IMR-90 (cell line): ENCODE results near the gene CPXM1. TPM values are rescaled to one million over a fixed set of nuclear protein-coding genes. Genes with fewer than 3 reads are reported as not detected.

Experiments
- ATAC-seq: fragments of 200-7000 bp; cut with Tn5 transposase; 2 replicates; pipeline ENCODE4 v1.9.1; 2020; ENCODE audit warnings: low read depth, mild to moderate bottlenecking, moderate library complexity
- BruUV-seq: library from RNA; stranded (reverse); fragments of 400-500 nt; replicated peaks from 2 replicates; lab custom pipeline; 2021; lab: Mats Ljungman, UMichigan
- CTCF ChIA-PET: fragments of 300-600 bp; formaldehyde crosslinking; extraction: SDS; loops from one replicate; lab custom pipeline; 2021; ENCODE audit warnings: antibody characterized with exemption; lab: Yijun Ruan, JAX
- POLR2A ChIA-PET: fragments of 300-600 bp; sonication (Branson Sonifier 250); formaldehyde crosslinking; loops from one replicate; lab custom pipeline; 2022; ENCODE audit warnings: antibody characterized with exemption; ENCODE audit not compliant: unreplicated experiment; lab: Charles Lee
- DNase-seq: peaks from one replicate; pipeline ENCODE4 v3.0.0; 2013
- H2AFZ ChIP-seq: replicated peaks from 2 replicates; pipeline ENCODE3; 2013; ENCODE audit warnings: low read length, mild to moderate bottlenecking; ENCODE audit not compliant: poor library complexity
- H2AK5ac ChIP-seq: 2 replicates; pipeline ENCODE4 v1.6.1; 2013; ENCODE audit warnings: low read depth, low read length, inconsistent platforms
- H2AK9ac ChIP-seq: replicated peaks from 2 replicates; pipeline ENCODE3; 2013; ENCODE audit warnings: mild to moderate bottlenecking, low read depth, low read length, moderate library complexity; ENCODE audit not compliant: poor library complexity
- H2BK120ac ChIP-seq: 2 replicates; pipeline ENCODE4 v1.6.1; 2013; ENCODE audit warnings: low read depth, low read length, inconsistent platforms
- H2BK15ac ChIP-seq: 3 replicates; pipeline ENCODE4 v1.6.1; 2013; ENCODE audit warnings: low read depth, low read length, inconsistent platforms
- H2BK20ac ChIP-seq: 2 replicates; pipeline ENCODE4 v1.6.1; 2013; ENCODE audit warnings: low read depth, mild to moderate bottlenecking, inconsistent platforms, low read length, moderate library complexity
- H2BK5ac ChIP-seq: 2 replicates; pipeline ENCODE4 v1.6.1; 2013; ENCODE audit warnings: mild to moderate bottlenecking, low read depth, low read length, inconsistent platforms; ENCODE audit not compliant: poor library complexity, severe bottlenecking
- H3K14ac ChIP-seq: replicated peaks from 2 replicates; pipeline ENCODE4 v1.6.1; 2013; ENCODE audit warnings: low read depth, low read length, inconsistent platforms
- H3K18ac ChIP-seq: 2 replicates; pipeline ENCODE4 v1.6.1; 2013; ENCODE audit warnings: low read depth, low read length, control low read depth
- H3K23ac ChIP-seq: 2 replicates; pipeline ENCODE4 v1.6.1; 2013; ENCODE audit warnings: low read depth, low read length, inconsistent platforms
- H3K27ac ChIP-seq: 2 replicates; pipeline ENCODE4 v1.5.1; 2013; ENCODE audit warnings: mild to moderate bottlenecking, control low read depth, low read length; ENCODE audit not compliant: insufficient read depth
- H3K27me3 ChIP-seq: 2 replicates; pipeline ENCODE4 v1.6.1; 2013; ENCODE audit warnings: low read length; ENCODE audit not compliant: control insufficient read depth, insufficient read depth
- H3K36me3 ChIP-seq: 2 replicates; pipeline ENCODE4 v1.6.1; 2013; ENCODE audit warnings: low read length, mixed read lengths; ENCODE audit not compliant: control insufficient read depth, insufficient read depth
- H3K4ac ChIP-seq: 2 replicates; pipeline ENCODE4 v1.6.1; 2013; ENCODE audit warnings: low read depth, low read length, inconsistent platforms
- H3K4me1 ChIP-seq: 2 replicates; pipeline ENCODE4 v1.6.1; 2013; ENCODE audit warnings: low read length, mixed read lengths; ENCODE audit not compliant: control insufficient read depth, insufficient read depth
- H3K4me2 ChIP-seq: 2 replicates; pipeline ENCODE4 v1.6.1; 2013; ENCODE audit warnings: low read depth, mild to moderate bottlenecking, control low read depth, low read length, moderate library complexity
- H3K4me3 ChIP-seq: 2 replicates; pipeline ENCODE4 v1.5.1; 2013; ENCODE audit warnings: low read depth, mild to moderate bottlenecking, control low read depth, low read length, moderate library complexity; ENCODE audit not compliant: insufficient read depth
- H3K56ac ChIP-seq: 2 replicates; pipeline ENCODE4 v1.6.1; 2013; ENCODE audit warnings: low read length, inconsistent platforms; ENCODE audit not compliant: insufficient read depth; ENCODE audit errors: extremely low read depth
- H3K79me1 ChIP-seq, 2 experiments: 2 replicates each; pipeline ENCODE4 v1.6.1; 2013; ENCODE audit warnings: low read length in 2 of 2, inconsistent platforms in 1 of 2, low read depth in 1 of 2
- H3K9ac ChIP-seq: 2 replicates; pipeline ENCODE4 v1.6.1; 2013; ENCODE audit warnings: low read depth, low read length, control low read depth
- H3K9me1 ChIP-seq: 2 replicates; pipeline ENCODE4 v1.6.1; 2013; ENCODE audit warnings: low read length, inconsistent platforms; ENCODE audit not compliant: insufficient read depth
- H3K9me3 ChIP-seq: 2 replicates; pipeline ENCODE4 v1.6.1; 2013; ENCODE audit warnings: low read length; ENCODE audit not compliant: control insufficient read depth, insufficient read depth
- H4K20me1 ChIP-seq: 2 replicates; pipeline ENCODE4 v1.6.1; 2013; ENCODE audit warnings: low read length, inconsistent platforms; ENCODE audit not compliant: insufficient read depth
- H4K5ac ChIP-seq: 2 replicates; pipeline ENCODE4 v1.6.1; 2013; ENCODE audit warnings: mild to moderate bottlenecking, low read depth, low read length, control low read depth
- H4K8ac ChIP-seq, 2 experiments: 2 replicates each; pipeline ENCODE4 v1.6.1; 2013; ENCODE audit warnings: low read depth in 2 of 2, low read length in 2 of 2, control low read depth in 1 of 2, inconsistent platforms in 1 of 2
- H4K91ac ChIP-seq: 2 replicates; pipeline ENCODE4 v1.6.1; 2013; ENCODE audit warnings: low read depth, low read length, inconsistent platforms; ENCODE audit not compliant: insufficient read depth
- BHLHE40 ChIP-seq: fragments of 150-350 bp; IDR thresholded peaks from 2 replicates; pipeline ENCODE4 v1.6.1; 2016; ENCODE audit warnings: mild to moderate bottlenecking, low read depth, low read length
- CEBPB ChIP-seq: IDR thresholded peaks from 2 replicates; pipeline ENCODE4 v1.6.1; 2012; ENCODE audit warnings: low read depth, low read length, improper control_type of control experiment
- CHD1 ChIP-seq: IDR thresholded peaks from 2 replicates; pipeline ENCODE4 v1.6.1; 2012; ENCODE audit warnings: low read depth, low read length, improper control_type of control experiment
- FOS ChIP-seq: fragments of 150-350 bp; IDR thresholded peaks from 2 replicates; pipeline ENCODE4 v1.6.1; 2016; ENCODE audit warnings: low read depth, low read length
- MAFK ChIP-seq: IDR thresholded peaks from 2 replicates; pipeline ENCODE4 v1.6.1; 2012; ENCODE audit warnings: low read depth, low read length, improper control_type of control experiment
- MXI1 ChIP-seq: IDR thresholded peaks from 2 replicates; pipeline ENCODE4 v1.6.1; 2012; ENCODE audit warnings: low read depth, mild to moderate bottlenecking, low read length, moderate library complexity, borderline replicate concordance
- NFE2L2 ChIP-seq: fragments of 150-350 bp; IDR thresholded peaks from 2 replicates; pipeline ENCODE4 v1.6.1; 2016; ENCODE audit warnings: low read depth, mild to moderate bottlenecking, low read length
- POLR2A ChIP-seq: IDR thresholded peaks from 2 replicates; pipeline ENCODE4 v1.6.1; 2012; ENCODE audit warnings: mild to moderate bottlenecking, low read depth, low read length
- RAD21 ChIP-seq: IDR thresholded peaks from 2 replicates; pipeline ENCODE4 v1.6.1; 2012; ENCODE audit warnings: low read length, improper control_type of control experiment
- RCOR1 ChIP-seq: IDR thresholded peaks from 2 replicates; pipeline ENCODE4 v1.6.1; 2012; ENCODE audit warnings: mild to moderate bottlenecking, low read length, improper control_type of control experiment; ENCODE audit not compliant: insufficient replicate concordance
- SMC3 ChIP-seq: fragments of 150-350 bp; IDR thresholded peaks from 2 replicates; pipeline ENCODE4 v1.6.1; 2016; ENCODE audit warnings: low read depth, mild to moderate bottlenecking, antibody characterized with exemption, low read length, moderate library complexity
- WGBS, 2 experiments: methylation state at CpG; one replicate each; pipeline versions ENCODE4 v1.1.5 to v1.1.7; 2013; ENCODE audit warnings: missing lambda C conversion rate in 2 of 2; ENCODE audit not compliant: insufficient read length in 1 of 2; ENCODE audit errors: extremely low coverage in 2 of 2; 5-methylcytosine and 5-hydroxymethylcytosine counted together
- dilution Hi-C: fragments of 300-500 bp; cut with HindIII; formaldehyde crosslinking; loops from one replicate; pipeline ENCODE4 v1.14.3; 2018; ENCODE audit warnings: low sequenced_read_pairs; ENCODE audit not compliant: unreplicated experiment
- in situ Hi-C: fragments of 300-500 bp; cut with MboI; formaldehyde crosslinking; loops from 3 replicates; pipeline ENCODE4 v1.14.3; 2019; ENCODE audit warnings: low sequenced_read_pairs, inconsistent platforms, mixed read lengths
- intact Hi-C: fragments of 100-400 bp; cut with micrococcal nuclease; formaldehyde crosslinking; loops from 2 replicates; pipeline ENCODE4 v1.10.0; 2022
- polyA plus RNA-seq, 3 experiments: library from polyadenylated mRNA; depleted of rRNA; stranded (reverse); fragments of >200 nt; gene quantifications; 2 replicates each; pipeline ENCODE4 v1.2.3, GENCODE V29; 2012; ENCODE audit warnings: low replicate concordance in 1 of 3
- total RNA-seq: library from RNA; depleted of rRNA; stranded (reverse); fragments of >200 nt; gene quantifications from 2 replicates; pipeline ENCODE4 v1.2.3, GENCODE V29; 2012
- TF ChIP-seq, protein P1 (sequence below): conservative IDR thresholded peaks from 2 replicates; pipeline ENCODE4 v1.5.1; 2012; ENCODE audit warnings: mild to moderate bottlenecking, low read depth, low read length, improper control_type of control experiment
- TF ChIP-seq, protein P2 (sequence below): fragments of 150-350 bp; IDR thresholded peaks from 2 replicates; pipeline ENCODE4 v1.6.1; 2016; ENCODE audit warnings: low read depth, mild to moderate bottlenecking, low read length, moderate library complexity, borderline replicate concordance
- TF ChIP-seq, protein P3 (sequence below): fragments of 150-350 bp; IDR thresholded peaks from 2 replicates; pipeline ENCODE4 v1.6.1; 2017; ENCODE audit warnings: mild to moderate bottlenecking, antibody characterized with exemption, low read length, low read depth

The CPXM1 gene
- total and polyA plus RNA-seq, 2 of the 4 experiments (the other 2 are of a cell fraction): 1.1 to 4.6 TPM

DNA sequence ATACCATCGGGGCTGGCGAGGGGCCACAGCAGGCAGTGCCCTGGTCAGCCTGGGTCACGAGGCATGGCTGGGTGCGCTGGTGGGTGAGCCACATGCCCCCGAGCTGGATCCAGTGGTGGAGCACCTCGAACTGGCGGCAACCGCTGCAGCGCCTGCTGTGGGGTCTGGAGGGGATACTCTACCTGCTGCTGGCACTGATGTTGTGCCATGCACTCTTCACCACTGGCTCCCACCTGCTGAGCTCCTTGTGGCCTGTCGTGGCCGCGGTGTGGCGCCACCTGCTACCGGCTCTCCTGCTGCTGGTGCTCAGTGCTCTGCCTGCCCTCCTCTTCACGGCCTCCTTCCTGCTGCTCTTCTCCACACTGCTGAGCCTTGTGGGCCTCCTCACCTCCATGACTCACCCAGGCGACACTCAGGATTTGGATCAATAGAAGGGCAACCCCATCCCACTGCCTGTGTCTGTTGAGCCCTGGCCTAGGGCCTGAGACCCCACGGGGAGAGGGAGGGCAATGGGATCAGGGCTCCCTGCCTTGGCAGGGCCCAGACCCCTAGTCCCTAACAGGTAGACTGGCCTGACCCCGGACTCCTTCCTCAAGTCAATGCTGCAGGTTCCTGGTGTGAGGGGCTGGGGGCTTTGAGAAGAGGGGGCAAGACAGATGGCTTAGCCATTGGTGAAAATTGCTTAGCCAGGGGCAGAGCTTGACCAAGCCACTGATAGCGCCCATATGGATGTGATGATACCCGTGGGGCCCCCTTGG lies 16.3 kb upstream of the CPXM1 start:
- no peak overlapping the region for H3K4me2 ChIP-seq
- 0 out of 4 replicates have a peak, but pooled peaks cover 0 to 5% of the 10 kb centered on the region in 2 experiments for H3K79me1 ChIP-seq
- H2BK20ac ChIP-seq: no peak overlapping the region
- ATAC-seq (no peak), DNase-seq (peak; percentile 9)
- no peak overlapping the region for H2AFZ ChIP-seq
- no peak overlapping the region for H3K56ac ChIP-seq
- peak overlapping the region; percentile 65 for H2AK9ac ChIP-seq
- no peak overlapping the region for H3K23ac ChIP-seq
- H2BK120ac ChIP-seq: peak overlapping the region; percentile 40
- peaks cover 2% of the 10 kb centered on the region; the same call in 1 of the 2 replicates for H3K9me3 ChIP-seq
- dilution Hi-C loops (no loop called here), intact Hi-C loops (no loop called here), in situ Hi-C loops (loop anchor here (25.0 kb wide), 1 partner anchor 704 kb away; the partner anchor contains the start of gene STK35)
- 0 out of 4 replicates have a peak overlapping the region, but pooled peaks of 1 of the 2 experiments have one; percentile 22 for H4K8ac ChIP-seq
- H4K5ac ChIP-seq: no peak overlapping the region
- no peaks in the 10 kb centered on the region for H4K20me1 ChIP-seq
- ChIA-PET CTCF (no interaction called here), POLR2A (no interaction called here)
- WGBS, 2 experiments: 71% methylated on average over 10 of the region's 20 CpGs; no CpG with 5 or more reads in 1 of the 2 experiments
- no peak overlapping the region for H3K9ac ChIP-seq
- no peaks in the 10 kb centered on the region for H3K36me3 ChIP-seq
- no peak overlapping the region for H3K14ac ChIP-seq
- H3K4me1 ChIP-seq: peaks cover 35% of the 10 kb centered on the region
- H4K91ac ChIP-seq: no peak overlapping the region; the same call in 1 of the 2 replicates
- H2AK5ac ChIP-seq: peak overlapping the region; percentile 98
- H3K27ac ChIP-seq: no peak overlapping the region
- H3K9me1 ChIP-seq: peaks cover 28% of the 10 kb centered on the region
- H2BK15ac ChIP-seq: 0 out of 3 replicates have a peak overlapping the region, but pooled peaks have one; percentile 7
- BruUV-seq: no TSS peak
- H3K18ac ChIP-seq: no peak overlapping the region; the same call in 1 of the 2 replicates
- no peak overlapping the region for H3K4me3 ChIP-seq
- H3K27me3 ChIP-seq: no peaks in the 10 kb centered on the region
- H2BK5ac ChIP-seq: no peak overlapping the region
- peak overlapping the region; percentile 27; the same call in 1 of the 2 replicates for H3K4ac ChIP-seq
- TF ChIP-seq POLR2A: no peak
- no peak for TF ChIP-seq RAD21
- TF ChIP-seq CEBPB: no peak
- no peak for TF ChIP-seq SMC3
- no peak for TF ChIP-seq MXI1
- TF ChIP-seq, protein P1, sequence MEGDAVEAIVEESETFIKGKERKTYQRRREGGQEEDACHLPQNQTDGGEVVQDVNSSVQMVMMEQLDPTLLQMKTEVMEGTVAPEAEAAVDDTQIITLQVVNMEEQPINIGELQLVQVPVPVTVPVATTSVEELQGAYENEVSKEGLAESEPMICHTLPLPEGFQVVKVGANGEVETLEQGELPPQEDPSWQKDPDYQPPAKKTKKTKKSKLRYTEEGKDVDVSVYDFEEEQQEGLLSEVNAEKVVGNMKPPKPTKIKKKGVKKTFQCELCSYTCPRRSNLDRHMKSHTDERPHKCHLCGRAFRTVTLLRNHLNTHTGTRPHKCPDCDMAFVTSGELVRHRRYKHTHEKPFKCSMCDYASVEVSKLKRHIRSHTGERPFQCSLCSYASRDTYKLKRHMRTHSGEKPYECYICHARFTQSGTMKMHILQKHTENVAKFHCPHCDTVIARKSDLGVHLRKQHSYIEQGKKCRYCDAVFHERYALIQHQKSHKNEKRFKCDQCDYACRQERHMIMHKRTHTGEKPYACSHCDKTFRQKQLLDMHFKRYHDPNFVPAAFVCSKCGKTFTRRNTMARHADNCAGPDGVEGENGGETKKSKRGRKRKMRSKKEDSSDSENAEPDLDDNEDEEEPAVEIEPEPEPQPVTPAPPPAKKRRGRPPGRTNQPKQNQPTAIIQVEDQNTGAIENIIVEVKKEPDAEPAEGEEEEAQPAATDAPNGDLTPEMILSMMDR: no peak
- TF ChIP-seq MAFK: no peak
- TF ChIP-seq NFE2L2: no peak
- TF ChIP-seq RCOR1: no peak
- TF ChIP-seq, protein P2, sequence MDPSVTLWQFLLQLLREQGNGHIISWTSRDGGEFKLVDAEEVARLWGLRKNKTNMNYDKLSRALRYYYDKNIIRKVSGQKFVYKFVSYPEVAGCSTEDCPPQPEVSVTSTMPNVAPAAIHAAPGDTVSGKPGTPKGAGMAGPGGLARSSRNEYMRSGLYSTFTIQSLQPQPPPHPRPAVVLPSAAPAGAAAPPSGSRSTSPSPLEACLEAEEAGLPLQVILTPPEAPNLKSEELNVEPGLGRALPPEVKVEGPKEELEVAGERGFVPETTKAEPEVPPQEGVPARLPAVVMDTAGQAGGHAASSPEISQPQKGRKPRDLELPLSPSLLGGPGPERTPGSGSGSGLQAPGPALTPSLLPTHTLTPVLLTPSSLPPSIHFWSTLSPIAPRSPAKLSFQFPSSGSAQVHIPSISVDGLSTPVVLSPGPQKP: no peak
- TF ChIP-seq CHD1: no peak
- TF ChIP-seq FOS: no peak
- TF ChIP-seq, protein P3, sequence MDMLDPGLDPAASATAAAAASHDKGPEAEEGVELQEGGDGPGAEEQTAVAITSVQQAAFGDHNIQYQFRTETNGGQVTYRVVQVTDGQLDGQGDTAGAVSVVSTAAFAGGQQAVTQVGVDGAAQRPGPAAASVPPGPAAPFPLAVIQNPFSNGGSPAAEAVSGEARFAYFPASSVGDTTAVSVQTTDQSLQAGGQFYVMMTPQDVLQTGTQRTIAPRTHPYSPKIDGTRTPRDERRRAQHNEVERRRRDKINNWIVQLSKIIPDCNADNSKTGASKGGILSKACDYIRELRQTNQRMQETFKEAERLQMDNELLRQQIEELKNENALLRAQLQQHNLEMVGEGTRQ: no peak
- no peak for TF ChIP-seq BHLHE40
